ENCODE data around the gene EDRF1. TPM values are rescaled to one million over a fixed set of nuclear protein-coding genes. Genes with fewer than 3 reads are reported as not detected.

The EDRF1 gene
- total and polyA plus RNA-seq, 3 donors from 2014 or later, result 66.7 to 95.1 (median 93.1) TPM

- no peak for TF ChIP-seq POLR2A (IDR thresholded peaks at IDR 0.05)
- TF ChIP-seq, protein P1, sequence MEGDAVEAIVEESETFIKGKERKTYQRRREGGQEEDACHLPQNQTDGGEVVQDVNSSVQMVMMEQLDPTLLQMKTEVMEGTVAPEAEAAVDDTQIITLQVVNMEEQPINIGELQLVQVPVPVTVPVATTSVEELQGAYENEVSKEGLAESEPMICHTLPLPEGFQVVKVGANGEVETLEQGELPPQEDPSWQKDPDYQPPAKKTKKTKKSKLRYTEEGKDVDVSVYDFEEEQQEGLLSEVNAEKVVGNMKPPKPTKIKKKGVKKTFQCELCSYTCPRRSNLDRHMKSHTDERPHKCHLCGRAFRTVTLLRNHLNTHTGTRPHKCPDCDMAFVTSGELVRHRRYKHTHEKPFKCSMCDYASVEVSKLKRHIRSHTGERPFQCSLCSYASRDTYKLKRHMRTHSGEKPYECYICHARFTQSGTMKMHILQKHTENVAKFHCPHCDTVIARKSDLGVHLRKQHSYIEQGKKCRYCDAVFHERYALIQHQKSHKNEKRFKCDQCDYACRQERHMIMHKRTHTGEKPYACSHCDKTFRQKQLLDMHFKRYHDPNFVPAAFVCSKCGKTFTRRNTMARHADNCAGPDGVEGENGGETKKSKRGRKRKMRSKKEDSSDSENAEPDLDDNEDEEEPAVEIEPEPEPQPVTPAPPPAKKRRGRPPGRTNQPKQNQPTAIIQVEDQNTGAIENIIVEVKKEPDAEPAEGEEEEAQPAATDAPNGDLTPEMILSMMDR (IDR thresholded peaks at IDR 0.05), result no peak
- intact Hi-C loops (cut with DNase I; ENCODE audit: low total_unique reads), result no loop called here
- Histone ChIP-seq H3K36me3 (ENCODE audit: low read depth, missing control alignments) (no peaks in the 10 kb centered on the region), H3K27me3 (no peaks in the 10 kb centered on the region), H3K27ac (peak overlapping the region; percentile 89 to 94), H3K9me3 (no peaks in the 10 kb centered on the region), H3K4me1 (peaks cover 17% of the 10 kb centered on the region), H3K4me3 (peak overlapping the region; percentile 80 to 98)
- 1% methylated on average over 15 of the region's 15 CpGs for WGBS, 2 donors
- DNase-seq, result no peak
Measured at GRCh38 chr10:125720002-125720382, 483 bp downstream of the EDRF1 start.

GRCh38 chr10:125721035-125721434, 1.5 kb downstream of the EDRF1 start:
- intact Hi-C loops (cut with DNase I; ENCODE audit: low total_unique reads), result no loop called here
- no peaks in the 10 kb centered on the region for H3K27me3 ChIP-seq
- no peaks in the 10 kb centered on the region for H3K9me3 ChIP-seq
- H3K27ac ChIP-seq, result no peak overlapping the region
- no peaks in the 10 kb centered on the region for H3K36me3 ChIP-seq (ENCODE audit: low read depth, missing control alignments)
- DNase-seq, result no peak
- 73 to 76% methylated on average over 6 of the region's 6 CpGs for WGBS, 2 donors
- TF ChIP-seq POLR2A (IDR thresholded peaks at IDR 0.05), result no peak
- TF ChIP-seq, protein P1 (IDR thresholded peaks at IDR 0.05), result no peak
- H3K4me1 ChIP-seq, result peaks cover 17% of the 10 kb centered on the region
- H3K4me3 ChIP-seq, result no peak overlapping the region

DNA sequence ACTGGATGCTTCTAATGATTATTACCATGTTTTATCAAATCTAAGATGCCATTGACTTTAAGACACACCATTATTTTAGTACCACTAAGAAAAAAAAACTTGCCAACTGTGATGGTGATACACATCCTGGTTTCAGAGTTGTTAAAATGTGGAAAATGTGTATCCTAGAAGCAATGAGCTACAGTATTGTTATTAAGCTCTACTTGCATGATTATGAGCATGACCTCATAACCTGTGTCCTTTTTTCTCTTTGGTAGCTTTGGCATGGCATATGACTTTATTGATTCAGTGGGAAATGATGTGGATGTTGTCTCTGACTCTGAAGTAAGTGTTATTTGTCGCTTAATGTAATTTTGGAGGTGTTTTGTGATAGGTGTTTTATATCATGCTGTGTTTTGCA, 3.3 kb downstream of the EDRF1 start:
- Histone ChIP-seq H3K36me3 (ENCODE audit: low read depth, missing control alignments) (no peaks in the 10 kb centered on the region), H3K4me3 (no peak overlapping the region)
- intact Hi-C loops (cut with DNase I; ENCODE audit: low total_unique reads), result no loop called here

GRCh38 chr10:125726914-125727313, 7.4 kb downstream of the EDRF1 start:
- Histone ChIP-seq H3K4me1 (peaks cover 5% of the 10 kb centered on the region), H3K36me3 (ENCODE audit: low read depth, missing control alignments) (no peaks in the 10 kb centered on the region), H3K4me3 (no peak overlapping the region), H3K9me3 (no peaks in the 10 kb centered on the region), H3K27me3 (no peaks in the 10 kb centered on the region), H3K27ac (no peak overlapping the region)
- 95% methylated on average over 7 of the region's 7 CpGs for WGBS, 2 donors
- TF ChIP-seq POLR2A (IDR thresholded peaks at IDR 0.05), result no peak
- DNase-seq, result no peak
- intact Hi-C loops (cut with DNase I; ENCODE audit: low total_unique reads), result no loop called here

More for the DNA sequence above, 3.3 kb downstream of the EDRF1 start:
- H3K27ac ChIP-seq, result no peak overlapping the region
- TF ChIP-seq, protein P1 (IDR thresholded peaks at IDR 0.05), result no peak
- TF ChIP-seq POLR2A (IDR thresholded peaks at IDR 0.05), result no peak
- no peaks in the 10 kb centered on the region for H3K27me3 ChIP-seq
- WGBS, 2 donors, result 88 to 97% methylated on average over 1 of the region's 1 CpG
- H3K4me1 ChIP-seq, result peaks cover 17% of the 10 kb centered on the region
- H3K9me3 ChIP-seq, result no peaks in the 10 kb centered on the region
- no peak for DNase-seq

DNA sequence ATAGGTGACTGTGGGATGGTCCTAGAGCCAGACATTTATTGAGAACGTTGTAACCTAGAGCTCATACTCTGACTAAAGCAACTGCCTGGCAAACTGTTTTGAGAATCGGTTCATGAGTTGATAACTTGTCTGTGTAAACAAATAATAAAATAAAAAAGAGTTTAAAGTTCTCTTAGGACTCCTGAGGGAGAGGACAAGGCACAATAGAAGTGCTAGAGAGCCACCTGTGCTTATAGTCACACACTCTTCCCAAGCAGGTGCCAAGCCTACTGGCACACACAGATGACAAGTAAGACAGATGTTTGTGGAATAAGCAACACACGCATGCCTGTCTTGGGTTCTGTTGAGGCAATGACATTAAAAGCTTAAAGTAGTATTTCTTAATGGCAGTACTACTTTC, 7.9 kb downstream of the EDRF1 start:
- WGBS, 2 donors, result 52 to 62% methylated on average over 3 of the region's 3 CpGs
- H3K27ac ChIP-seq, result no peak overlapping the region
- H3K4me1 ChIP-seq, result peaks cover 5% of the 10 kb centered on the region
- intact Hi-C loops (cut with DNase I; ENCODE audit: low total_unique reads), result no loop called here
- no peaks in the 10 kb centered on the region for H3K27me3 ChIP-seq
- no peaks in the 10 kb centered on the region for H3K36me3 ChIP-seq (ENCODE audit: low read depth, missing control alignments)
- DNase-seq, result no peak
- no peaks in the 10 kb centered on the region for H3K9me3 ChIP-seq
- H3K4me3 ChIP-seq, result no peak overlapping the region
- TF ChIP-seq POLR2A (IDR thresholded peaks at IDR 0.05), result no peak
- TF ChIP-seq, protein P1 (IDR thresholded peaks at IDR 0.05), result no peak

Measured in testis (tissue), 3 donors.